Urinary bladder (tissue), 2 donors: ENCODE measurements around the gene BBX. TPM values are rescaled to one million over a fixed set of nuclear protein-coding genes. Genes with fewer than 3 reads are reported as not detected.

Experiments used
- polyA plus RNA-seq: library from polyadenylated mRNA; stranded (reverse); fragments of 200-250 nt; gene quantifications from one replicate; pipeline ENCODE4 v1.2.3, GENCODE V29; 2013
- total RNA-seq: library from RNA; depleted of rRNA; stranded (reverse); fragments of >200 nt; gene quantifications from one replicate; pipeline ENCODE4 v1.2.3, GENCODE V29; 2014
- donor health status: healthy.

The BBX gene
- total and polyA plus RNA-seq, 2 donors, result 25.6 to 104 TPM

Other genes starting within 250 kb of the BBX start
- not detected for gene CCDC54, start 145.5 kb upstream of the BBX start, total RNA-seq
- gene CCDC54, start 145.5 kb upstream of the BBX start, polyA plus RNA-seq, result not detected